ENCODE data around the gene ANKRD52. TPM values are rescaled to one million over a fixed set of nuclear protein-coding genes. Genes with fewer than 3 reads are reported as not detected.
A peak's percentile ranks its signal among the peaks of the same experiment; 100 is the strongest.

ANKRD52 gene
- total and polyA plus RNA-seq, 10 of the 15 experiments (the other 5 are each of a cell fraction or from before 2014, with no cell fraction given) = 0.90 to 55.3 (median 16.1) TPM

DNA sequence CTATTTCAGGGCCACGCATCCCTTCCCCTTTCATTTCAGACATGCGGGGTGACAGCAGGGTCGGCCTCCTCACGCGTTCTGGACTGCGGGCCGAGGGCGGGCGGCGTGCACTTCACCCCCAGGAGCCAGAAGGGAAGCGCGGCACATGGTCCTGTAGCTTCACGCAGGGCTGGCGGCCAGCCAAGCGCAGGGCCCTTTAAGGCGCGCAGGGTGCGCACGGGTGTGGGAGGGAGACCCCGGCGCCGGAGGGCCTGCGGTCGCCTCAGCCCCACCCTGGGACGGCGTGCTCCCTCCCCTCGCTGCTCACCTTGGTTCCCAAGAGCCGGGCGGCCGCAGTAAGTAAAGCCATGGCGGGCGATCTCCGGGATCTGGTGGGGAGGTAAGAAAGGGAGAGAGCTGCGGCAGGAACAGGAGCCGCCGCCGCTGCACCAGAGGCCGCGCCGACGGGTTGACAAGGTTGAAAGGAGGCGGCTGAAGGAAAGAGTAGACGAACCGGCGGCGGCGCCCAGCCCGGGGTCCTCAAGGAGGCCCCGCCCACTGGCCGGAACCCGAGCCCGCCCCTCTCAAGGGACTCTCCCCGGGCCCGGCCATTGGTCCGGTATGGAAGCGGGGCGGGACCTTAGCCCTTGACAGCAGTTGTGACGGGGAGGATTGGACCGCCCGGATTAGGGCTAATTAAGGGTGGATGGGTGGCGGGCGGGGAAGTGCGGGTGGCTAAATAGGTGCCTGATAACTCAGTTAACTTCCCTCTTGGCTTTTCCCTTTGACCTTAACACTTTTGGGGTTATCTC is 41.9 kb upstream of the ANKRD52 start, which contains the start of gene CS (continued):
- TF ChIP-seq JUND (IDR thresholded peaks at IDR 0.05; ENCODE audit: low read depth, low read length) = no peak
- TF ChIP-seq NFYB (IDR thresholded peaks at IDR 0.05; ENCODE audit: insufficient read depth, low read depth, low read length) = peak; percentile 87
- no peak for TF ChIP-seq ZSCAN29 (IDR thresholded peaks at IDR 0.05)
- no peak for TF ChIP-seq ZNF24 (IDR thresholded peaks at IDR 0.05)
- peak; percentile 65 for TF ChIP-seq RELA (IDR thresholded peaks at IDR 0.05; ENCODE audit: borderline replicate concordance, partially characterized antibody)
- TF ChIP-seq, protein P1, sequence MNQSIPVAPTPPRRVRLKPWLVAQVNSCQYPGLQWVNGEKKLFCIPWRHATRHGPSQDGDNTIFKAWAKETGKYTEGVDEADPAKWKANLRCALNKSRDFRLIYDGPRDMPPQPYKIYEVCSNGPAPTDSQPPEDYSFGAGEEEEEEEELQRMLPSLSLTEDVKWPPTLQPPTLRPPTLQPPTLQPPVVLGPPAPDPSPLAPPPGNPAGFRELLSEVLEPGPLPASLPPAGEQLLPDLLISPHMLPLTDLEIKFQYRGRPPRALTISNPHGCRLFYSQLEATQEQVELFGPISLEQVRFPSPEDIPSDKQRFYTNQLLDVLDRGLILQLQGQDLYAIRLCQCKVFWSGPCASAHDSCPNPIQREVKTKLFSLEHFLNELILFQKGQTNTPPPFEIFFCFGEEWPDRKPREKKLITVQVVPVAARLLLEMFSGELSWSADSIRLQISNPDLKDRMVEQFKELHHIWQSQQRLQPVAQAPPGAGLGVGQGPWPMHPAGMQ (IDR thresholded peaks at IDR 0.05; ENCODE audit: borderline replicate concordance) = no peak
- no peak for TF ChIP-seq SMC3 (IDR thresholded peaks at IDR 0.05; ENCODE audit: borderline replicate concordance, low read length)
- TF ChIP-seq TCF12 (IDR thresholded peaks at IDR 0.05; ENCODE audit: low read depth, low read length) = 0 out of 2 replicates have a peak, but pooled peaks have one; percentile 9
- TF ChIP-seq HDAC6 (IDR thresholded peaks at IDR 0.05; ENCODE audit: unreplicated experiment) = no peak
- no peak for TF ChIP-seq IRF4 (IDR thresholded peaks at IDR 0.05; ENCODE audit: low read depth, low read length)
- no peak for TF ChIP-seq FOS (IDR thresholded peaks at IDR 0.05; ENCODE audit: borderline replicate concordance, extremely low read depth, insufficient read length)
- TF ChIP-seq CTCF (IDR thresholded peaks at IDR 0.05 in 2 of 3, conservative IDR thresholded peaks at IDR 0.05 in 1 of 3; ENCODE audit: control insufficient read depth in 2 of 3, extremely low read depth in 1 of 3, insufficient read depth in 1 of 3, low read depth in 3 of 3, low read length in 3 of 3) = no peak
- TF ChIP-seq RUNX3 (IDR thresholded peaks at IDR 0.05; ENCODE audit: low read length) = peak; percentile 77
- peak; percentile 41; the same call in 1 of the 2 replicates for TF ChIP-seq HDGF (IDR thresholded peaks at IDR 0.05)
- TF ChIP-seq, protein P2, sequence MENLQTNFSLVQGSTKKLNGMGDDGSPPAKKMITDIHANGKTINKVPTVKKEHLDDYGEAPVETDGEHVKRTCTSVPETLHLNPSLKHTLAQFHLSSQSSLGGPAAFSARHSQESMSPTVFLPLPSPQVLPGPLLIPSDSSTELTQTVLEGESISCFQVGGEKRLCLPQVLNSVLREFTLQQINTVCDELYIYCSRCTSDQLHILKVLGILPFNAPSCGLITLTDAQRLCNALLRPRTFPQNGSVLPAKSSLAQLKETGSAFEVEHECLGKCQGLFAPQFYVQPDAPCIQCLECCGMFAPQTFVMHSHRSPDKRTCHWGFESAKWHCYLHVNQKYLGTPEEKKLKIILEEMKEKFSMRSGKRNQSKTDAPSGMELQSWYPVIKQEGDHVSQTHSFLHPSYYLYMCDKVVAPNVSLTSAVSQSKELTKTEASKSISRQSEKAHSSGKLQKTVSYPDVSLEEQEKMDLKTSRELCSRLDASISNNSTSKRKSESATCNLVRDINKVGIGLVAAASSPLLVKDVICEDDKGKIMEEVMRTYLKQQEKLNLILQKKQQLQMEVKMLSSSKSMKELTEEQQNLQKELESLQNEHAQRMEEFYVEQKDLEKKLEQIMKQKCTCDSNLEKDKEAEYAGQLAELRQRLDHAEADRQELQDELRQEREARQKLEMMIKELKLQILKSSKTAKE (IDR thresholded peaks at IDR 0.05; ENCODE audit: low read depth, poor library complexity, severe bottlenecking) = no peak
- TF ChIP-seq, protein P3, sequence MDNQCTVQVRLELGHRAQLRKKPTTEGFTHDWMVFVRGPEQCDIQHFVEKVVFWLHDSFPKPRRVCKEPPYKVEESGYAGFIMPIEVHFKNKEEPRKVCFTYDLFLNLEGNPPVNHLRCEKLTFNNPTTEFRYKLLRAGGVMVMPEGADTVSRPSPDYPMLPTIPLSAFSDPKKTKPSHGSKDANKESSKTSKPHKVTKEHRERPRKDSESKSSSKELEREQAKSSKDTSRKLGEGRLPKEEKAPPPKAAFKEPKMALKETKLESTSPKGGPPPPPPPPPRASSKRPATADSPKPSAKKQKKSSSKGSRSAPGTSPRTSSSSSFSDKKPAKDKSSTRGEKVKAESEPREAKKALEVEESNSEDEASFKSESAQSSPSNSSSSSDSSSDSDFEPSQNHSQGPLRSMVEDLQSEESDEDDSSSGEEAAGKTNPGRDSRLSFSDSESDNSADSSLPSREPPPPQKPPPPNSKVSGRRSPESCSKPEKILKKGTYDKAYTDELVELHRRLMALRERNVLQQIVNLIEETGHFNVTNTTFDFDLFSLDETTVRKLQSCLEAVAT (IDR thresholded peaks at IDR 0.05) = no peak
- TF ChIP-seq LARP7 (IDR thresholded peaks at IDR 0.05) = peak; percentile 94; the same call in 1 of the 2 replicates
- TF ChIP-seq, protein P4, sequence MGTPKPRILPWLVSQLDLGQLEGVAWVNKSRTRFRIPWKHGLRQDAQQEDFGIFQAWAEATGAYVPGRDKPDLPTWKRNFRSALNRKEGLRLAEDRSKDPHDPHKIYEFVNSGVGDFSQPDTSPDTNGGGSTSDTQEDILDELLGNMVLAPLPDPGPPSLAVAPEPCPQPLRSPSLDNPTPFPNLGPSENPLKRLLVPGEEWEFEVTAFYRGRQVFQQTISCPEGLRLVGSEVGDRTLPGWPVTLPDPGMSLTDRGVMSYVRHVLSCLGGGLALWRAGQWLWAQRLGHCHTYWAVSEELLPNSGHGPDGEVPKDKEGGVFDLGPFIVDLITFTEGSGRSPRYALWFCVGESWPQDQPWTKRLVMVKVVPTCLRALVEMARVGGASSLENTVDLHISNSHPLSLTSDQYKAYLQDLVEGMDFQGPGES (IDR thresholded peaks at IDR 0.05) = peak; percentile 69; the same call in 1 of the 2 replicates
- TF ChIP-seq ZZZ3 (IDR thresholded peaks at IDR 0.05; ENCODE audit: control insufficient read depth, insufficient read length, low read depth) = no peak
- peak; percentile 77 for TF ChIP-seq MEF2B (IDR thresholded peaks at IDR 0.05; ENCODE audit: partially characterized antibody, poor library complexity, severe bottlenecking)
- no peak for TF ChIP-seq ZNF217 (IDR thresholded peaks at IDR 0.05)

All from GM12878 (cell line).